Measurements from ENCODE around the gene CHST14.
A peak's percentile ranks its signal among the peaks of the same experiment; 100 is the strongest.

CHST14 gene

GRCh38 chr15:40463279-40463678 lies 7.5 kb upstream of the CHST14 start:
- DNase-seq (ENCODE audit: insufficient read length, low spot score) (no peak), FAIRE-seq (no peak)
- no peak for TF ChIP-seq POLR2A (IDR thresholded peaks at IDR 0.05; ENCODE audit: low read depth, low read length)

GRCh38 chr15:40463886-40464545 lies 6.8 kb upstream of the CHST14 start:
- no peak for FAIRE-seq
- TF ChIP-seq POLR2A (IDR thresholded peaks at IDR 0.05; ENCODE audit: low read depth, low read length): no peak
- DNase-seq (ENCODE audit: insufficient read length, low spot score): no peak

GRCh38 chr15:40464595-40465185 lies 6.1 kb upstream of the CHST14 start:
- TF ChIP-seq POLR2A (IDR thresholded peaks at IDR 0.05; ENCODE audit: low read depth, low read length): no peak
- DNase-seq (ENCODE audit: insufficient read length, low spot score) (no peak), FAIRE-seq (no peak)

GRCh38 chr15:40465939-40466338 lies 4.8 kb upstream of the CHST14 start:
- DNase-seq (ENCODE audit: insufficient read length, low spot score) (no peak), FAIRE-seq (no peak)
- TF ChIP-seq POLR2A (IDR thresholded peaks at IDR 0.05; ENCODE audit: low read depth, low read length): no peak

GRCh38 chr15:40466426-40467260 lies 4.1 kb upstream of the CHST14 start:
- FAIRE-seq (no peak), DNase-seq (ENCODE audit: insufficient read length, low spot score) (no peak)
- no peak for TF ChIP-seq POLR2A (IDR thresholded peaks at IDR 0.05; ENCODE audit: low read depth, low read length)

- FAIRE-seq (no peak), DNase-seq (ENCODE audit: insufficient read length, low spot score) (no peak)
- no peak for TF ChIP-seq POLR2A (IDR thresholded peaks at IDR 0.05; ENCODE audit: low read depth, low read length)
Observed at GRCh38 chr15:40467261-40467615, 3.5 kb upstream of the CHST14 start.

- no peak for TF ChIP-seq POLR2A (IDR thresholded peaks at IDR 0.05; ENCODE audit: low read depth, low read length)
- FAIRE-seq (no peak), DNase-seq (ENCODE audit: insufficient read length, low spot score) (no peak)
Observed at GRCh38 chr15:40468898-40469331, 1.9 kb upstream of the CHST14 start.

GRCh38 chr15:40469776-40470390 lies 901 bp upstream of the CHST14 start:
- TF ChIP-seq POLR2A (IDR thresholded peaks at IDR 0.05; ENCODE audit: low read depth, low read length): no peak
- FAIRE-seq: no peak
- no peak for DNase-seq (ENCODE audit: insufficient read length, low spot score)

- peak; percentile 23; the same call in 1 of the 2 replicates for TF ChIP-seq POLR2A (IDR thresholded peaks at IDR 0.05; ENCODE audit: low read depth, low read length)
- DNase-seq (ENCODE audit: insufficient read length, low spot score) (no peak), FAIRE-seq (no peak)
Observed at GRCh38 chr15:40471105-40471807, 472 bp downstream of the CHST14 start.

- no peak for FAIRE-seq
- DNase-seq (ENCODE audit: insufficient read length, low spot score): no peak
- no peak for TF ChIP-seq POLR2A (IDR thresholded peaks at IDR 0.05; ENCODE audit: low read depth, low read length)
Observed at GRCh38 chr15:40471808-40472150, 995 bp downstream of the CHST14 start.

GRCh38 chr15:40472171-40472727 lies 1.5 kb downstream of the CHST14 start:
- no peak for TF ChIP-seq POLR2A (IDR thresholded peaks at IDR 0.05; ENCODE audit: low read depth, low read length)

GRCh38 chr15:40474581-40474980 lies 3.8 kb downstream of the CHST14 start:
- no peak for DNase-seq (ENCODE audit: insufficient read length, low spot score)
- TF ChIP-seq POLR2A (IDR thresholded peaks at IDR 0.05; ENCODE audit: low read depth, low read length): no peak
- no peak for FAIRE-seq

More at GRCh38 chr15:40472171-40472727, 1.5 kb downstream of the CHST14 start:
- FAIRE-seq: no peak
- DNase-seq (ENCODE audit: insufficient read length, low spot score): no peak

GRCh38 chr15:40477642-40478327 lies 7.0 kb downstream of the CHST14 start:
- FAIRE-seq: no peak
- no peak for TF ChIP-seq POLR2A (IDR thresholded peaks at IDR 0.05; ENCODE audit: low read depth, low read length)

More at GRCh38 chr15:40477642-40478327, 7.0 kb downstream of the CHST14 start:
- no peak for DNase-seq (ENCODE audit: insufficient read length, low spot score)

All from H54 (cell line).